Right renal cortex interstitium (tissue), 3 donors: ENCODE results near the gene BLOC1S2. TPM values are rescaled to one million over a fixed set of nuclear protein-coding genes. Genes with fewer than 3 reads are reported as not detected.

Experiments used
- polyA plus RNA-seq, 3 donors: library from polyadenylated mRNA; unstranded; fragments of 120-200 nt; gene quantifications; one replicate each; pipeline ENCODE4 v1.2.1, GENCODE V29; 2013; ENCODE audit not compliant: insufficient read length in 3 of 3

The BLOC1S2 gene
- polyA plus RNA-seq, 3 donors: 38.7 to 44.4 (median 41.0) TPM

Other genes with a start within 250 kb of the BLOC1S2 start
- 1 to 10 TPM; 3.1 to 3.2 (median 3.1) TPM for gene CPN1, start 204.8 kb downstream of the BLOC1S2 start, polyA plus RNA-seq
- gene ERLIN1, start 100.7 kb downstream of the BLOC1S2 start, polyA plus RNA-seq: 10 to 100 TPM; 54.4 to 61.6 (median 58.5) TPM
- 10 to 100 TPM; 25.8 to 27.8 (median 26.6) TPM for gene CHUK, start 57.1 kb downstream of the BLOC1S2 start, polyA plus RNA-seq
- 10 to 100 TPM; 27.9 to 31.0 (median 29.0) TPM for gene CWF19L1, start 19.0 kb downstream of the BLOC1S2 start, polyA plus RNA-seq
- gene PKD2L1, start 43.5 kb upstream of the BLOC1S2 start, polyA plus RNA-seq: under 1 TPM; 0.18 to 0.39 (median 0.23) TPM
- gene SCD, start 60.6 kb upstream of the BLOC1S2 start, polyA plus RNA-seq: 10 to 100 TPM; 41.8 to 46.6 (median 45.1) TPM
- gene WNT8B, start 176.3 kb upstream of the BLOC1S2 start, polyA plus RNA-seq: 1 to 10 TPM in 1 of 3 donors, under 1 TPM in 2; 0.69 to 1.1 (median 0.91) TPM
- gene SEC31B, start 233.2 kb upstream of the BLOC1S2 start, polyA plus RNA-seq: 10 to 100 TPM; 10.4 to 16.5 (median 12.2) TPM
- 100 to 1,000 TPM; 144 to 170 (median 155) TPM for gene NDUFB8, start 243.2 kb upstream of the BLOC1S2 start, polyA plus RNA-seq
- gene HIF1AN, start 249.3 kb upstream of the BLOC1S2 start, polyA plus RNA-seq: 10 to 100 TPM; 41.9 to 45.1 (median 43.8) TPM